GM18498 (cell line): ENCODE data around the gene TPSD1.
"Not testable (repeated sequence)": the region's sequence is repeated elsewhere in the genome, so short reads cannot be mapped to it uniquely, and the experiment has no call there.

ENCODE experiments used
- ATAC-seq: cut with Tn5 transposase; IDR thresholded peaks from one replicate; pipeline ENCODE4 v1.9.1; 2021; ENCODE audit warnings: mild to moderate bottlenecking, moderate library complexity; ENCODE audit not compliant: unreplicated experiment

TPSD1 gene

DNA sequence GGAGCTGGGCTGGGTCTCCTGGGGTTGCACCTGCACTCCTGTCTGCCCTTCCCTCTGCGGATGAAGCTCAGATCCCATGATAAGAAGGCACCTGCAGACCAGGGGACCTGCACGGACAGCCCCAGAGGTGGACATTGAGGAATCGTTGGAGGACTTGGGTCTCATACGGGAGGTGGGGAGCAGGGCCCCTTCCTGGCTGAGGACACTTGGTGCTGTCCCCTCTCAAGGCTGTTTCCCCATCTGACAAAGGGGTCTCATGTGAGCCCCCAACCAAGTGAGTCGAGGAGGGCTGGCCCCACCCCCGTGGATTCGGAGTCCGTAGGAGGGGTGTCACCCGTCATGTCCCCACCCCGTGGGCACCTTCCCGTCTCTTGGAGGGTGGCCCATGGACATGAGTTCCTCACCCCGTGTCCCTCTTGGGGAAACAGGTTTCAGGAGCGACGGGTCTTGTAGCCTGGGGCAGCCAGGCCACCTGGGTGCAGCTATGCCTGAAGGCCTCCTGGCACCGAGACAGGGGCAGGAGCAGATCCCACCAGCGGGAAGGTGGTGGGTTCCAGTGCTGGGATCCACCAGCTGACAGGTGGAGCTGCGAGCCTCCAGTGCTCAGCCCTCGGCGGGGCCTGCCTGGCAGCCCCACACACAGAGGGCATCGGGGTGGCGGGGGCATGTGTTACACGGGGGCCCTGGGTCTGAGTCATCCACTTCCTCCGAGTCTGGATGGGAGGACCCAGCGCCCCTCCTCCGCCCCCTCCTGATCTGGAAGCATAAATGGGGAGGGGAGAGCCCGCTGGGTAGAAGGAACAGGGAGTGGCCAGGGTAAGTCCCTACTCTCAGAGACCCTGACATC lies at the start of gene TPSD1:
Gene TPSD1 (plus strand): TSS at position 794 of the 847 bp plus-strand sequence. CDS start 212 bp downstream, outside the sequence.
- not testable (repeated sequence) for ATAC-seq

DNA sequence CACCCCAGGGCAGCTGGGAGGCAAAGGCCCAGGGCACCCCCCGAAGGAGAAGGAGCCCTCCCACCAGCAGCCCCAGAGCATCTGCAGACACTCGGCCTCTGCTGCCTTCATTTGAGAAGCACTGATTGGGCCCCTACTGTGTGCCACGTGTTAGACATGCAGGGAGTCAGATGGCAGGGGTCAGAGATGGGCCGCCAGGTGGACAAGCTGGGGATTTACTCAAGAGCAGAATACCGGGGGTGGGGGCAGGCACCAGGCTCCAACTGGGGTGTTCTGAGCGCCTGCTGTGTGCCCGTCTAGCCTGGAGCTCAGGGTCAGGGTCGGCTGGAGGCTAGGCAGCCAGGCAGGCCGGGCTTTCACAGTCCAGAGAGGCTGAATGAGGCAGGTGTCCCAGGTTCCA lies 49.5 kb upstream of the TPSD1 start:
- no peak for ATAC-seq

DNA sequence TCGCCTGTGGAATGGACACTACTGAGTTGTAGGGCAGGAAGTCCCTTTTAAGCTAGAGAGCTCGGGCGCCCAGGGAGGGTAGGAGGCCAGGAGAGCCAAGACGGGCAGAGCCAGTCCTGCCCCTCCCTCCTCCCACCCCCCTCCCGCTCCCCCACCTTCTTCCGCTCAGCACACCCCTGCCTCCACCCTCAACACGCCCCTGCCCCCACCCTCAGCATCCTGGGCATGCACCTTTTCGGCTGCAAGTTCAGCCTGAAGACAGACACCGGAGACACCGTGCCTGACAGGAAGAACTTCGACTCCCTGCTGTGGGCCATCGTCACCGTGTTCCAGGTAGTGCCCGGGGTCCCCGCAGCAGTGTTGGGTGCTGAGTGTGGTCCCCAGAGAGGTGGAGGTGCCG lies 49.1 kb upstream of the TPSD1 start:
- no peak for ATAC-seq

DNA sequence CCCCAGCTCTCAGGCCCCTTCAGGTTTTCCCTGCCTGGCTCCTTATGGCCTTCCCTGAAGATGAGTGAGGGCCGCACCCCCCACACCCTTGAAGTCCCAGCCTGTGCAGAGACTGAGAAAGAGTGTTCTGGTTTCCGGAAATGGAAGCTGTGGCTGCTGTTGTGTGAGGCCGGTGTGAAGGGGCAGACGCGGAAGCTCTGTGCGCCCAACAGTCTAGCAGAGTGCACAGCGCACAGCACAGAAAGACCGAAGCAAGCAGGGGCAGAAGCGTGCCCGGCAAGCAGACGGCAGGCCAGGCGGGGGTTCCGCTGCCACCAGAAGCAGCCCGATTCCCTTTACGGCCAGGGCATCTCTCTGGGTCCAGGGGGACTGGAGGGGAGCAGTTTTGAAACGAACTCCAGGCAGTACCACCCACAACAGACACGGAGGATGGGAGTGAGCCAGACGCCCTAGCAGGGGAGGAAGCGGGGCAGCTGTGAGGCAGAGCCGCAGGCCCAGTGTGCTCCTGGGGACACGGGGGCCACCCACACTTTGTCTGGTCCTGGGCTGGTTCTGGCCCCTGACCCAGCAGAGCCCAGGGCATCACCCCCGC lies 47.5 kb upstream of the TPSD1 start:
- ATAC-seq: no peak

DNA sequence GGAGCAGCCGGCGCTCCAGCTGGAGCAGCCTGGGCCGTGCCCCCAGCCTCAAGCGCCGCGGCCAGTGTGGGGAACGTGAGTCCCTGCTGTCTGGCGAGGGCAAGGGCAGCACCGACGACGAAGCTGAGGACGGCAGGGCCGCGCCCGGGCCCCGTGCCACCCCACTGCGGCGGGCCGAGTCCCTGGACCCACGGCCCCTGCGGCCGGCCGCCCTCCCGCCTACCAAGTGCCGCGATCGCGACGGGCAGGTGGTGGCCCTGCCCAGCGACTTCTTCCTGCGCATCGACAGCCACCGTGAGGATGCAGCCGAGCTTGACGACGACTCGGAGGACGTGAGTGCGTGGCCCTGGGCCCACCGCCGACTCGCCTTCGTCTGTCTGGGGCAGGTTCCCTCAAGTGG lies 46.8 kb upstream of the TPSD1 start:
- ATAC-seq: no peak

DNA sequence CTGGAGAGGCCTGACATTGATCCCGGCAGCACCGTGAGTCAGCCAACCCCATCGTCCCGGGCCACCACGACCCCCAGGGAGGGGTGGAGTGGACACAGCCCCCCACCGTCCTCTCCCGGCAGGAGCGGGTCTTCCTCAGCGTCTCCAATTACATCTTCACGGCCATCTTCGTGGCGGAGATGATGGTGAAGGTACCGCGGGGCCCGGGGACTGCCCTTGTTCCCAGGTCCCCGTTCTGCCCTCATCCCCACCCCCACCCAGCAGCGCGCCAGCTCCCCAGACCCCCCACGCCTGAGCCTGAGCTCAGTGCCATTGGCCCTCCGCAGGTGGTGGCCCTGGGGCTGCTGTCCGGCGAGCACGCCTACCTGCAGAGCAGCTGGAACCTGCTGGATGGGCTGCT lies 45.4 kb upstream of the TPSD1 start:
- ATAC-seq: no peak

DNA sequence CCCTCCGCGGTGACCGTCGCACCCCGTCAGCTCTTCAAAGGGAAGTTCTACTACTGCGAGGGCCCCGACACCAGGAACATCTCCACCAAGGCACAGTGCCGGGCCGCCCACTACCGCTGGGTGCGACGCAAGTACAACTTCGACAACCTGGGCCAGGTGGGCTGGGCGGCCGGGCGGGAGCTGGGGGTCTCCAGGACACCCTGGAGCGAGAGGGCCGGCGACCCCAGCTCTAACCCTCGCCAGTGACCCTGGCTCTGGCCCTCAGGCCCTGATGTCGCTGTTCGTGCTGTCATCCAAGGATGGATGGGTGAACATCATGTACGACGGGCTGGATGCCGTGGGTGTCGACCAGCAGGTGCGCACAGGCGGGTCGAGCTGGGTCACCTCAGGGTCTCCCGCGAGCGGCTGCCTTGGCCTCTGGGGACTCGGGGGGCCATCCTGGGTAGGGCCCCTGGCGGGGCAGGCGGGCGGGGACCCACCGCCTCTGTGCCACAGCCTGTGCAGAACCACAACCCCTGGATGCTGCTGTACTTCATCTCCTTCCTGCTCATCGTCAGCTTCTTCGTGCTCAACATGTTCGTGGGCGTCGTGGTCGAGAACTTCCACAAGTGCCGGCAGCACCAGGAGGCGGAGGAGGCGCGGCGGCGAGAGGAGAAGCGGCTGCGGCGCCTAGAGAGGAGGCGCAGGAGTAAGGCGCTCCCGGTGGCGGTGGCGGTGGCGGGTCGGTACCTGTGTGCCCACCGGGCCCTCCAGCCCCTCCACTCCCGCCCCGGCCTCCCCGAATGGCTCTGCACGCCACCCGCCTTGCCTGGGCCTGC lies 44.2 kb upstream of the TPSD1 start:
- ATAC-seq: no peak

DNA sequence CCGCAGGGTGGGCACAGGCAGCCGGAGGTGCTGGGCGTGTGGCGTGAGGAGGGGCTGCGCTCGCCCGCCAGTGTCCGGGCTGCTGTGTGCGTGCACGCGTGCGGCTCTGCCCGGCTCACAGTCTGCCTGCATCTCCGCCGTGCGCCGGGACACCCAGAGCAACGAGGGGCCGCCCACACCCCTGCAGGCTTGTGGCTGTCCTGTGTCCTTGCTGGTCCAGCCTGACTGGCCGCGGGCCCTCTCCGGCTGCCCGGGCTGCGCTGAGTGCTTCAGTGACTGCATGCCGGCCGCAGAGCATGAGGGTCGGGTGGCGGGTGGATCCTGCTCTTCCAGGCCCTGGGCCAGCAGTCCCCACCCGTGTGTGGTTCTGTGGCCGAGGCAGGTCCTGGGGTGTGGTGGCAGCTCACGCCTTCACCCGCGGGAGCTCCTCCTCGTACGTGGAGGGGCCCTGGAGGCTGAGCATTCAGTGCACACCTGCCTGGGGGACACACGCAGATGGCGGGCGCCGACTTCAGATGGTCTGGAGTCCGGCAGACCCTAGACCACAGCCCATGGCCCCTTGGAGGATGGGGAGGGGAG lies 43.2 kb upstream of the TPSD1 start:
- ATAC-seq: no peak

DNA sequence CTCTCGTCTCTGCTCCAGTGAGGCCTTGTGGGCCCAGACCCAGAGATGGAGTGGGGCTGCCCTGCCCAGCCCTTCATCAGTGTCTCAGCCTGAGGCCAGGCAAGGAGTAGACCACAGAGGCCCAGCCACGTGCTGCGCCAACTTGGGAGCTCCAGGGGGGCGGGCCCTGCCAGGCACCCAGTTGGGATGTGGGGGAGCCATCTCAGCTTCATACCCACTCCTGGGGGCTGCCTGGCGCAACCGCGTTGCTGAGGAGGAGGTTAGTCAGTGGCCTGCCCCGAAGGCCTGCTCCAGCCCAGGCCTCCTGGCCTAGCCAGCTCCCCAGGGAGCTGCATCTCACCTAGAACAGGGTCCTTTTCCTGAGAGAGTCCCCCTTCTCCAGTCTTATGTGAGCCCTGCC lies 42.6 kb upstream of the TPSD1 start:
- no peak for ATAC-seq

DNA sequence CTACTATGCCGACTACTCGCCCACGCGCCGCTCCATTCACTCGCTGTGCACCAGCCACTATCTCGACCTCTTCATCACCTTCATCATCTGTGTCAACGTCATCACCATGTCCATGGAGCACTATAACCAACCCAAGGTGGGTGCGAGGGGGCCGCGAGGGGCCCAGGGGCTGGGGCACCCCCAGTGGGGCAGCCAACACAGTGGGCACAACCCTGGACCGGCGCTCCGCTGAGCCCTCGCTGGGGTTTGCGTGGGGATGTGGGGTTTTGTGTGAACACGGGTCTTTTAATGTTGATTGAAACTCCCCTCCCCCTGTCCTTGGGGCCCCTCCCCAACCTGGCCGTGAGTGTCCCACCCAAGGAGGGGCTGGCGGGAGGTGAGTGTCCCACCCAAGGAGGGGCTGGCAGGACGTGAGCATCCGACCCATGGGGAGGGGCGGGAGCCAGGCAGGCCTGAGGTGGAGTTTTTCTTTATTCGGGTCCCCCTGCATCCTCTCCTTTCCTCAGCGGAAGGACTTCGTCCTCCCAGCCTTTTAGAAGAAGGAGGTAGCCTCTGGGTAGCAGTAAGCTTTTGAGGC lies 42.0 kb upstream of the TPSD1 start:
- no peak for ATAC-seq

DNA sequence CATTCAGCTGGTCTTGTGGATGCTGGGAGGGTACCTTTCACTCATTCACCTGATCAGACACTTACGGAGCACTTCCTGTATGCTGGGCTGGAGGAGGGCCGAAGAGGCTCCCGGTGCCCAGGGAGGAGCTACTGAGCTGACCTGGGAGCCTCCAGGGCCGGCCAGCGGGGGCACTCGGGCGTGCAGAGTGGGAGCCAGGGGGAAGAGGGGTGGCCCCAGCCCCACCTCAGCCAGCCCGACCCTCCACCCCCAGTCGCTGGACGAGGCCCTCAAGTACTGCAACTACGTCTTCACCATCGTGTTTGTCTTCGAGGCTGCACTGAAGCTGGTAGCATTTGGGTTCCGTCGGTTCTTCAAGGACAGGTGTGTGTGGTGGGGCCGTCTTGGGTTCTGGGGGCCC lies 41.1 kb upstream of the TPSD1 start:
- no peak for ATAC-seq

DNA sequence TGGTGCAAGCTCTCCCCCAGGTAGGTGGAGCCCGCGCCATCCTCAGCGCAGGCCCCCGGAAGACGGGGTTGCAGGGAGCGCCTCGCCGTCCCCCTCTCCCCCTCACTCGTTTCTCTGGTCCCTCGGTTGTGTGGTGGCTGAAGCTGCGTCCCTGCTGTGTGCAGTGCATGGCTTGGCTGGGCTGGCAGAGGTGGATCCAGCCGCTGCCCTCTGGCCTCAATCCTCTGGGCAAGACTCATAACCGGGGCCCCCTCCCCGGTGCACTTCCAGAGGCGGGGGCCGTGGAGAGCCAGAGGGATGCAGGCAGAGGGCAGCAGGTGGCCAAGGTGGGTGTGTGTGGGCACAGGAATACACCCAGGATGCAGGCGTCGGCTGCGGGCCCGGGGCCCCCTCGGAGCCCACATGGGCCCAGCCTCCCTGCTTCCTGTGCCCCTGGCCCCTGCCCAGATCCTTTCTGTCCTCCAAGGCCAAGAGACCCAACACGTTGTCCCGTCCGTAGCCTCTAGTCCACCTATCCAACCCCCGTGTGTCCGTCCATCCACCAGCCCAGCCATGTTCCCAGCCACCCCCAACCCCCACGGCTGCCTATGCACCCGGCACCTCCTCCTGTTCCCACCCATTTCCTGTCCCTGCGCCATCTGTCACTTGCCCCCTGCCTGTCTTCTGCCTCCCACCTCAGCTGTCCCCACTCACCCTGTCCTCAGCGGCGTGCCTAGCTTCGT lies 40.1 kb upstream of the TPSD1 start:
- ATAC-seq: no peak

DNA sequence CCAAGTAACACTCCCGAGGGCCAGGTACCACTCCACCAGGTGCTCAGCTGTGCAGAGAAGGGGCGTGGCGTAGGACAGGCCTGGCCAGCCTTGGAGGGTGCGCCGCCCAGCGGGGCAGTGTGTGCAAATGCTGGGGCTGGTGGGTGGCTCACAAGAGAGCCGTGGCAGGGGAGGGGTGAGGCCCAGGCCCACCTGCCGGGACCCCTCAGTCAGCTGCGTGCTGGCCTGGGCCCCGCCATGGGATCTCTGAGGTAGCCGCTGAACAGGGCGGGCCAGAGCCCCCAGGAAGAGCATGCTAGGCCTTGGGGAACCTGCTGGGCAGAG lies 39.6 kb upstream of the TPSD1 start:
- no peak for ATAC-seq

DNA sequence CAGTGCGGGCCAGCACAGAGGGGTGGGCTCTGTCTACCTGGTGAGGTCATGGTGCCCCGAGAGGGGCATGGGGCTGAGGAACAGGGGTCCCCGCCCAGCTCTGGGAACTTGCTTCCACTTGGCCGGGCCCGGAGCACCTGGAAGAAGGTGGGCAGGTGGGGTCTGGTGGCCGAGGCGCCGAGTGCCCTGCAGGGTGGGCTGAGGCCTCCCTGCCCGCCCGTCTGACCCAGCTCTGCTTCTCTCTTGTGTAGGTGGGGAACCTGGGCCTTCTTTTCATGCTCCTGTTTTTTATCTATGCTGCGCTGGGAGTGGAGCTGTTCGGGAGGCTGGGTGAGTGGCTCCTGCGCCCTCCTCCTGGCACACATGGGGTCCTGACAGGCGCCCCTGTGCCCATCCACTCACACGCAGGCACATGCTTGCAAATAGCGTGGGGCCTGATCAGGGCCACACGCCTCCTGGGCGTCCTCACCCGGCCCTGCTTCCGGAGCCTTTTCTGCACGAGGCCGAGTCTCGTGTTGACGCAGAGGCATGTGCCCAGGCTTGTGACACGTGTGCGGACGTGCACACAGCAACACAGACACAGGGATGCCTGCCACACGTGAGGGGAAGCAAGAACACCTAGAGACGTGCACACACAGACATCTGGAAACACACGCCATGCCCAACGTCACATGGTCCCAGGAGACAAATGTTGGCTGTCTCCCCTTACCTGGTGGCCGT lies 39.0 kb upstream of the TPSD1 start:
- ATAC-seq: no peak

DNA sequence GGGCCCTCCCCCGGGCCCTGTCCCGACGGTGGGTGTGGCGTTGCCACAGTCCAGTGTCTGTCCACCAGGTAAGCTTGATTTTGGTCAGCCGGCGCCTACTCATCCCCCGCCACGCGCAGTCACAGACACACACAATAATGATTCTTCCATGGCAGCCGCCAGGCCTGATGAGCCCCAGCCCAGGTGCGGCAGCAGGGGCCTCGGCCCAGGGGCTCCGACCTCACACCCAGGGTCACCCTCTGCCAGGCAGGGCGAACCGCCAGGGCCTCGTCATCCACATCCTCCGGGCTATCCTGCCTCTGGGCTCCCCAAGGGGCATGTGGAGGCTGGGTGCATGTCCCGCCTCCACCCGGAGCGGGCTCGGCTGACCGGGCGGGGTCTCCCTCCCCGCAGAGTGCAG lies 38.3 kb upstream of the TPSD1 start:
- no peak for ATAC-seq

DNA sequence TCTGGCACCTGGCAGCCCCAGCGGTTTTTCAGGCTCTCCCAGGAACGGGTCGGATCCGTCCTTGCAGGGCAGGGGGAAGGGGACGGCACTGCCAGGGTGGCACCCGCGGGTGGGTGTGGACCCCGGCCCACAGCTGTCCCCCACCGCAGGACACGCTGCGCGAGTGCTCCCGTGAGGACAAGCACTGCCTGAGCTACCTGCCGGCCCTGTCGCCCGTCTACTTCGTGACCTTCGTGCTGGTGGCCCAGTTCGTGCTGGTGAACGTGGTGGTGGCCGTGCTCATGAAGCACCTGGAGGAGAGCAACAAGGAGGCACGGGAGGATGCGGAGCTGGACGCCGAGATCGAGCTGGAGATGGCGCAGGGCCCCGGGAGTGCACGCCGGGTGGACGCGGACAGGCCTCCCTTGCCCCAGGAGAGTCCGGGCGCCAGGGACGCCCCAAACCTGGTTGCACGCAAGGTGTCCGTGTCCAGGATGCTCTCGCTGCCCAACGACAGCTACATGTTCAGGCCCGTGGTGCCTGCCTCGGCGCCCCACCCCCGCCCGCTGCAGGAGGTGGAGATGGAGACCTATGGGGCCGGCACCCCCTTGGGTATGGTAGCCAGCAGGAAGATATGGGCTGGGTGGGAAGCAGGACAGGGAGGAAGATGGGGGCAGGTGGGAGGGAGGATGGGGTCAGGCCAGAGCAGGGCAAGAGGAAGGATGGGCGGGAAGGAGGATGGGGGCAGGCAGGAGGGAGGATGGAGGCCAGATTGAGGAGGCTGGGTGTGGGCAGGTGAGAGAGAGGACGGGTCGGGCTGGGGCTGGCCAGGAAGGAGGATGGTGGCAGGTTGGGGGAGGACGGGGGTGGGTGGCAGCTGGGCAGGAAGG lies 37.6 kb upstream of the TPSD1 start:
- ATAC-seq: no peak

DNA sequence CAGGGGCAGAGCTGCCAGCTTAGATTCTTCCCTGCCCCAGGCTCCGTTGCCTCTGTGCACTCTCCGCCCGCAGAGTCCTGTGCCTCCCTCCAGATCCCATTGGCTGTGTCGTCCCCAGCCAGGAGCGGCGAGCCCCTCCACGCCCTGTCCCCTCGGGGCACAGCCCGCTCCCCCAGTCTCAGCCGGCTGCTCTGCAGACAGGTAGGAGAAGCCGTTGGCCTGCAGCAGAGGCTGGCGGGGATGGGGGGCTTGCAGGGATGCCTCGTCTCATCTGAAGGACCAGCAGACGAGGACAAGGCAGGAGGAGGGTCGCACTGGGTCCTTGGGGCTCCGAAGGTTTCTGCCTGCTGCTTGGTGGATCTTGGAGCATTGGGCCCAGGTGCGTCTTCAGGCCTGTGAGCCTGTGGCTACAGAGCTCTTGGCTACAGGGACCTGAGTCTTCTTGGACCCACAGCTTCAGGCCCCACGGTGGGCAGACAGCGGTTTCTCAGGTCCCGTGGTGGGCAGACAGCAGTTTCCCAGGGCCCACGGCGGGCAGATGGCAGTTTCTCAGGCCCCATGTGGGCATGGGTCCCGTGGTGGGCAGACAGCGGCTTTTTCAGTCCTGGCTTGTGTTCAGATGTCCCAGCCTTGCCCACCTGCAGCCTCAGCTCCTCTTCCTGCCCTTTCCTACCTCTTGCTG lies 36.8 kb upstream of the TPSD1 start:
- no peak for ATAC-seq

DNA sequence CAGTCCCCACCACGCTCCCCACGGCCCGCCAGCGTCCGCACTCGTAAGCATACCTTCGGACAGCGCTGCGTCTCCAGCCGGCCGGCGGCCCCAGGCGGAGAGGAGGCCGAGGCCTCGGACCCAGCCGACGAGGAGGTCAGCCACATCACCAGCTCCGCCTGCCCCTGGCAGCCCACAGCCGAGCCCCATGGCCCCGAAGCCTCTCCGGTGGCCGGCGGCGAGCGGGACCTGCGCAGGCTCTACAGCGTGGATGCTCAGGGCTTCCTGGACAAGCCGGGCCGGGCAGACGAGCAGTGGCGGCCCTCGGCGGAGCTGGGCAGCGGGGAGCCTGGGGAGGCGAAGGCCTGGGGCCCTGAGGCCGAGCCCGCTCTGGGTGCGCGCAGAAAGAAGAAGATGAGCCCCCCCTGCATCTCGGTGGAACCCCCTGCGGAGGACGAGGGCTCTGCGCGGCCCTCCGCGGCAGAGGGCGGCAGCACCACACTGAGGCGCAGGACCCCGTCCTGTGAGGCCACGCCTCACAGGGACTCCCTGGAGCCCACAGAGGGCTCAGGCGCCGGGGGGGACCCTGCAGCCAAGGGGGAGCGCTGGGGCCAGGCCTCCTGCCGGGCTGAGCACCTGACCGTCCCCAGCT lies 35.7 kb upstream of the TPSD1 start:
- ATAC-seq: no peak
